Gastrocnemius medialis (tissue), 4 donors: ENCODE results near the gene ZRANB3.

Experiments used
- POLR2A ChIP-seq, 2 donors: fragments of 450-650 bp; IDR thresholded peaks; one replicate each; pipeline ENCODE4 v1.6.1; 2017; ENCODE audit warnings: antibody characterized with exemption in 2 of 2, mild to moderate bottlenecking in 2 of 2, moderate library complexity in 2 of 2
- TF ChIP-seq, protein P1 (sequence below), 5 experiments: fragments of 450-650 bp in 3 of 5; fragments of 200-600 bp in 2 of 5; sonication (generic) in 2 of 5; IDR thresholded peaks in 4 of 5; conservative IDR thresholded peaks in 1 of 5; 1 replicate in 4 of 5; 2 replicates in 1 of 5; pipeline ENCODE4 v1.5.1; 2016 to 2019; ENCODE audit warnings: antibody characterized with exemption in 5 of 5, mild to moderate bottlenecking in 3 of 5, moderate library complexity in 3 of 5

DNA sequence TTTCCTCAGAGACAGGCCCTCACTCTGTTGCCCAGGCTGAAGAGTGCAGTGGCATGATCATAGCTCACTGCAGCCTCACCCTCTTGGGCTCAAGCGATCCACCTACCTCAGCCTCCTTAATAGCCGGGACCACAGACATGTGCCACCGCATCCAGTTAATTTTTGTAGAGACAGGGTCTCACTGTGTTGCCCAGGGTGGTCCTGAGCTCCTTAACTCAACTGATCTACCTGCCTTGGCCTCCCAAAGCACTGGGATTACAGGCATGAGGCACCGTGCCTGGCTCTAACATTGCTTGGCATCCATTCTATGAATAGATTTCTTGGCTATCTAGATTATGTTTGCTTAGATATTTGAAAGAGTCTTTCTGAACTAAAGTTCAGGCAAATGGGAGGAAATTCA is 21.9 kb upstream of the ZRANB3 start:
- TF ChIP-seq, protein P1, sequence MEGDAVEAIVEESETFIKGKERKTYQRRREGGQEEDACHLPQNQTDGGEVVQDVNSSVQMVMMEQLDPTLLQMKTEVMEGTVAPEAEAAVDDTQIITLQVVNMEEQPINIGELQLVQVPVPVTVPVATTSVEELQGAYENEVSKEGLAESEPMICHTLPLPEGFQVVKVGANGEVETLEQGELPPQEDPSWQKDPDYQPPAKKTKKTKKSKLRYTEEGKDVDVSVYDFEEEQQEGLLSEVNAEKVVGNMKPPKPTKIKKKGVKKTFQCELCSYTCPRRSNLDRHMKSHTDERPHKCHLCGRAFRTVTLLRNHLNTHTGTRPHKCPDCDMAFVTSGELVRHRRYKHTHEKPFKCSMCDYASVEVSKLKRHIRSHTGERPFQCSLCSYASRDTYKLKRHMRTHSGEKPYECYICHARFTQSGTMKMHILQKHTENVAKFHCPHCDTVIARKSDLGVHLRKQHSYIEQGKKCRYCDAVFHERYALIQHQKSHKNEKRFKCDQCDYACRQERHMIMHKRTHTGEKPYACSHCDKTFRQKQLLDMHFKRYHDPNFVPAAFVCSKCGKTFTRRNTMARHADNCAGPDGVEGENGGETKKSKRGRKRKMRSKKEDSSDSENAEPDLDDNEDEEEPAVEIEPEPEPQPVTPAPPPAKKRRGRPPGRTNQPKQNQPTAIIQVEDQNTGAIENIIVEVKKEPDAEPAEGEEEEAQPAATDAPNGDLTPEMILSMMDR (IDR thresholded peaks at IDR 0.05 in 4 of 5, conservative IDR thresholded peaks at IDR 0.05 in 1 of 5) = no peak
- no peak for TF ChIP-seq POLR2A (IDR thresholded peaks at IDR 0.05)
